MM.1S (cell line): Measurements from ENCODE around the gene APOBEC3A.

ENCODE experiments used
- CTCF ChIP-seq: fragments of 300-600 bp; sonication (generic); IDR thresholded peaks from 2 replicates; pipeline ENCODE4 v1.5.1; 2016; ENCODE audit warnings: antibody characterized with exemption, low read length, mixed read lengths
- EZH2 ChIP-seq: fragments of 300-600 bp; sonication (generic); optimal IDR thresholded peaks from 2 replicates; pipeline ENCODE3; 2017; ENCODE audit warnings: low read depth, mild to moderate bottlenecking, antibody characterized with exemption, low read length, mixed read lengths
- EZH2phosphoT487 ChIP-seq: fragments of 300-600 bp; sonication (generic); IDR thresholded peaks from 2 replicates; pipeline ENCODE4 v1.6.1; 2018; ENCODE audit warnings: antibody characterized with exemption, low read length

- TF ChIP-seq CTCF (no peak), EZH2phosphoT487 (no peak), EZH2 (no peak)
These were observed 33.7 kb upstream of the APOBEC3A start for GRCh38 chr22:38923463-38924346.
